IMR-90 (cell line): ENCODE data around the gene REPS2.

Experiments used
- CEBPB ChIP-seq: IDR thresholded peaks from 2 replicates; pipeline ENCODE4 v1.6.1; 2012; ENCODE audit warnings: low read depth, low read length, improper control_type of control experiment
- CTCF ChIP-seq: conservative IDR thresholded peaks from 2 replicates; pipeline ENCODE4 v1.5.1; 2012; ENCODE audit warnings: mild to moderate bottlenecking, low read depth, low read length, improper control_type of control experiment
- MAZ ChIP-seq: IDR thresholded peaks from 2 replicates; pipeline ENCODE4 v1.6.1; 2012; ENCODE audit warnings: low read depth, mild to moderate bottlenecking, low read length, improper control_type of control experiment, moderate library complexity, borderline replicate concordance
- MXI1 ChIP-seq: IDR thresholded peaks from 2 replicates; pipeline ENCODE4 v1.6.1; 2012; ENCODE audit warnings: low read depth, mild to moderate bottlenecking, low read length, moderate library complexity, borderline replicate concordance
- NFE2L2 ChIP-seq: fragments of 150-350 bp; IDR thresholded peaks from 2 replicates; pipeline ENCODE4 v1.6.1; 2016; ENCODE audit warnings: low read depth, mild to moderate bottlenecking, low read length
- POLR2A ChIP-seq: IDR thresholded peaks from 2 replicates; pipeline ENCODE4 v1.6.1; 2012; ENCODE audit warnings: mild to moderate bottlenecking, low read depth, low read length
- RAD21 ChIP-seq: IDR thresholded peaks from 2 replicates; pipeline ENCODE4 v1.6.1; 2012; ENCODE audit warnings: low read length, improper control_type of control experiment
- RCOR1 ChIP-seq: IDR thresholded peaks from 2 replicates; pipeline ENCODE4 v1.6.1; 2012; ENCODE audit warnings: mild to moderate bottlenecking, low read length, improper control_type of control experiment; ENCODE audit not compliant: insufficient replicate concordance
- RFX5 ChIP-seq: IDR thresholded peaks from 2 replicates; pipeline ENCODE4 v1.8.0; 2012; ENCODE audit warnings: low read depth, mild to moderate bottlenecking, low read length, moderate library complexity
- SMC3 ChIP-seq: fragments of 150-350 bp; IDR thresholded peaks from 2 replicates; pipeline ENCODE4 v1.6.1; 2016; ENCODE audit warnings: low read depth, mild to moderate bottlenecking, antibody characterized with exemption, low read length, moderate library complexity
- USF2 ChIP-seq: fragments of 150-350 bp; IDR thresholded peaks from 2 replicates; pipeline ENCODE4 v1.6.1; 2017; ENCODE audit warnings: mild to moderate bottlenecking, antibody characterized with exemption, low read length, low read depth

- TF ChIP-seq CTCF: no peak
- no peak for TF ChIP-seq RFX5
- no peak for TF ChIP-seq POLR2A
- TF ChIP-seq MXI1: no peak
- TF ChIP-seq RAD21: no peak
- TF ChIP-seq NFE2L2: no peak
- TF ChIP-seq CEBPB: no peak
- no peak for TF ChIP-seq SMC3
- TF ChIP-seq USF2: no peak
- TF ChIP-seq RCOR1: no peak
- TF ChIP-seq MAZ: no peak
Observed at GRCh38 chrX:16931855-16932575, 14.4 kb upstream of the REPS2 start.
